ENCODE results near the gene SGSM2. TPM values are rescaled to one million over a fixed set of nuclear protein-coding genes. Genes with fewer than 3 reads are reported as not detected.
A peak's percentile ranks its signal among the peaks of the same experiment; 100 is the strongest.

Gene SGSM2
- total RNA-seq, 2 donors from 2014 or later, result 40.8 to 57.5 TPM

DNA sequence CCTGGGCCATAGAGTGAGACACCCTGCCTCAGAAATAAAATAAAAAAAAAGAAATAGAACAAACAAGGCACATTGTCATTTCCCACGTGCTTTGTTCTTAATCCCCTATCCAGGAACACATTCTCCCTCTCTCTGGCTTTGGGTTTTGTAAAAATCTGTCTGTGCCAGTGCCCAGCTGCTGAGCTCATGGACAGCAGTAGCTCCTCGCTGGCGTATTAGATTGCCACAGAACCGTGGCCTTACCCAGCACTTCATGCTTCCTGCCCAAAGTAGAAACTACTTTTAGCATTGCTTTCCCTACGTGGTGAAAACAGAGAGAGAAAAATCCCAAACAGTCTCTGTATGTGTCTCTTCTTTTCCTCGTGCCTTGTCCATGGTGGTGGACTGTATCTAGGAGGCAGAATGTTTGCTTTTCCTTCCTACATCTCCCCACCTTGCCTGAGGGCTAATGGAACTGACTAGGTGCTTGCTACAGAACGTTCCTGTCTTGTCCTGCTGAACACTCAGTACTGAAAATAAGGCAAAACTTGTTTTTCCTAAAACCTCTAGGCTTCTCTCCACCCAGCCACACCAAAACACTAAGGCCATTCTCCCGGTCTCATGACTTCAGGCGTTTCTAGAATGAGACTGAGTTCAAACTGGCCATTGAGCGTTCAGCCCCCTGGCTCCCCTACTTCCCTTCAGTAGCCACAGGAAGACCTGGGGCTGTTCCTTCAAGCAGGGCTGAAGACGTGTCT is 37.4 kb downstream of the SGSM2 start:
- Mint-ChIP-seq H3K4me3 (no peak overlapping the region), H3K9me3 (no peaks in the 10 kb centered on the region), H3K4me1 (ENCODE audit: low read depth) (no peaks in the 10 kb centered on the region), H3K36me3 (ENCODE audit: insufficient read depth in 2 of 2) (peaks cover 0 to 3% of the 10 kb centered on the region in 2 donors), H3K27me3 (ENCODE audit: low read depth) (no peaks in the 10 kb centered on the region), H3K27ac (peak overlapping the region; percentile 39)
- ATAC-seq (replicated peaks in 1 of 2) (no peak), DNase-seq (no peak)

DNA sequence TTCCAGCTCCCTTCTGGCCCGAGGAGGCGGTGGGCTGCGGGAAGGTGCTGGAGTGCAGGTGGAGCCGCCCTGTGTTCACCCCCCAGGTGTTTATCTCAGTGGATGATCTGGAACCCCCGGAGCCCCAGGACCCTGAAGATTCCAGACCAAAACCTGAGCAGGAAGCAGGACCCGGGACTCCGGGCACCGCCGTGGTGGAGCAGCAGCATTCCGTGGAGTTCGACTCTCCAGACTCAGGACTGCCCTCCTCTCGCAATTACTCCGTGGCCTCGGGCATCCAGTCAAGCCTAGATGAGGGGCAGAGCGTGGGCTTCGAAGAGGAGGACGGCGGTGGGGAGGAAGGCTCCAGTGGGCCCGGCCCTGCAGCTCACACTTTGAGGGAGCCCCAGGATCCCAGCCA is 38.1 kb downstream of the SGSM2 start:
- ATAC-seq (replicated peaks in 1 of 2) (no peak), DNase-seq (no peak)
- Mint-ChIP-seq H3K4me1 (ENCODE audit: low read depth) (no peaks in the 10 kb centered on the region), H3K36me3 (ENCODE audit: insufficient read depth in 2 of 2) (peaks cover 0 to 3% of the 10 kb centered on the region in 2 donors), H3K27ac (no peak overlapping the region), H3K9me3 (no peaks in the 10 kb centered on the region), H3K4me3 (no peak overlapping the region), H3K27me3 (ENCODE audit: low read depth) (no peaks in the 10 kb centered on the region)

DNA sequence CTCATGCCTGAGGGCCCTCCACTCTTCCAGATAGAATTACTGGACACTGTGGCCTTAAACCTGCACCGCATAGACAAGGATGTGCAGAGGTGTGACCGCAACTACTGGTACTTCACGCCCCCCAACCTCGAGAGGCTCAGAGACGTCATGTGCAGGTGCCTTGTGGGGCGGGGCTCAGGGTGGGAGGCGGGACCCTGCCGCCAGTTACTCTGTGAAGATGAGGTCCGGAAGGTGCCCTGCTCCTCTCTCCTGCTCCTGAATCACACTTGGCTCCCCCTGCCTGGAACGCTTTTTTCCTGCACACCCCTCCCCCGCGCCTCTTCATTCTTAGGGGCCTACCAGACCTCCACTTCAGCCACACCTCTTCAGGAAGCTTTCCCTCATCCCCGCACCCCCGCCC is 38.8 kb downstream of the SGSM2 start:
- ATAC-seq (replicated peaks in 1 of 2), result no peak
- no peak overlapping the region for H3K4me3 Mint-ChIP-seq
- no peaks in the 10 kb centered on the region for H3K4me1 Mint-ChIP-seq (ENCODE audit: low read depth)
- no peak for DNase-seq
- H3K27me3 Mint-ChIP-seq (ENCODE audit: low read depth), result no peaks in the 10 kb centered on the region
- H3K9me3 Mint-ChIP-seq, result no peaks in the 10 kb centered on the region
- H3K27ac Mint-ChIP-seq, result no peak overlapping the region
- peaks cover 0 to 4% of the 10 kb centered on the region in 2 donors for H3K36me3 Mint-ChIP-seq (ENCODE audit: insufficient read depth in 2 of 2)

DNA sequence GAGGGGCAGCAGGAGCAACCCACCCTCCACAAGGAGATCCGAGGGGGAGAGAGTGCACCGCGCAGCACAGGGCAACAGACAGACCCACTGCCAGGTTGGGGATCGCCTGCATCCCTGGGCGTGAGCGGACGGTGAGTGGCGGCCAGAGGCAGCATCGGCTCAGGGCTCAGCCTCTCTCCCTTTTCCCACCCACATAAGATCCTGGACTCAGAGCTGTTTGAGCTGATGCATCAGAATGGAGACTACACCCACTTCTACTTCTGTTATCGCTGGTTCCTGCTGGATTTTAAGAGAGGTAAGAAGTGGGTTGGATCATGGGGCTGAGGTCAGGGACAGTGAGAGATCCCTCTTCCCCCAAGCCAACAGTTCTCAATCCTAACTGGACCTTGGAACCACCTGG is 40.4 kb downstream of the SGSM2 start:
- ATAC-seq (replicated peaks in 1 of 2) (no peak), DNase-seq (no peak)
- peaks cover 0 to 4% of the 10 kb centered on the region in 2 donors for H3K36me3 Mint-ChIP-seq (ENCODE audit: insufficient read depth in 2 of 2)
- no peaks in the 10 kb centered on the region for H3K27me3 Mint-ChIP-seq (ENCODE audit: low read depth)
- H3K4me3 Mint-ChIP-seq, result no peak overlapping the region
- peaks cover under 1% of the 10 kb centered on the region for H3K4me1 Mint-ChIP-seq (ENCODE audit: low read depth)
- no peak overlapping the region for H3K27ac Mint-ChIP-seq
- H3K9me3 Mint-ChIP-seq, result no peaks in the 10 kb centered on the region

DNA sequence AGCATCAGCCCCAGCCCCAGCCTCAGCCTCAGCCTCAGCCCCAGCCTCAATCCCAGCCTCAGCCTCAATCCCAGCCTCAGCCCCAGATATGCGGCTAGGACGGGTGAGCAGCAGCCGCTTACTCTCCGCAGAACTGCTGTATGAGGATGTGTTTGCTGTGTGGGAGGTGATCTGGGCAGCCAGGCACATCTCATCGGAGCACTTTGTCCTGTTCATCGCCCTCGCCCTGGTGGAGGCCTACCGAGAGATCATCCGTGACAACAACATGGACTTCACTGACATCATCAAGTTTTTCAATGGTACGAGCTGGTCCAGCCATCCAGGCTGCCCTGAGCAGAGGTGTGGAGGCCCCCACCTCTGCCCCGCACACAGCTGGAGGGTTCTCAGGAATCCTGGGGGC is 41.6 kb downstream of the SGSM2 start:
- ATAC-seq (replicated peaks in 1 of 2) (no peak), DNase-seq (no peak)
- Mint-ChIP-seq H3K4me3 (no peak overlapping the region), H3K4me1 (ENCODE audit: low read depth) (peaks cover 3% of the 10 kb centered on the region), H3K27me3 (ENCODE audit: low read depth) (no peaks in the 10 kb centered on the region), H3K9me3 (no peaks in the 10 kb centered on the region), H3K36me3 (ENCODE audit: insufficient read depth in 2 of 2) (peaks cover 0 to 4% of the 10 kb centered on the region in 2 donors), H3K27ac (no peak overlapping the region)

DNA sequence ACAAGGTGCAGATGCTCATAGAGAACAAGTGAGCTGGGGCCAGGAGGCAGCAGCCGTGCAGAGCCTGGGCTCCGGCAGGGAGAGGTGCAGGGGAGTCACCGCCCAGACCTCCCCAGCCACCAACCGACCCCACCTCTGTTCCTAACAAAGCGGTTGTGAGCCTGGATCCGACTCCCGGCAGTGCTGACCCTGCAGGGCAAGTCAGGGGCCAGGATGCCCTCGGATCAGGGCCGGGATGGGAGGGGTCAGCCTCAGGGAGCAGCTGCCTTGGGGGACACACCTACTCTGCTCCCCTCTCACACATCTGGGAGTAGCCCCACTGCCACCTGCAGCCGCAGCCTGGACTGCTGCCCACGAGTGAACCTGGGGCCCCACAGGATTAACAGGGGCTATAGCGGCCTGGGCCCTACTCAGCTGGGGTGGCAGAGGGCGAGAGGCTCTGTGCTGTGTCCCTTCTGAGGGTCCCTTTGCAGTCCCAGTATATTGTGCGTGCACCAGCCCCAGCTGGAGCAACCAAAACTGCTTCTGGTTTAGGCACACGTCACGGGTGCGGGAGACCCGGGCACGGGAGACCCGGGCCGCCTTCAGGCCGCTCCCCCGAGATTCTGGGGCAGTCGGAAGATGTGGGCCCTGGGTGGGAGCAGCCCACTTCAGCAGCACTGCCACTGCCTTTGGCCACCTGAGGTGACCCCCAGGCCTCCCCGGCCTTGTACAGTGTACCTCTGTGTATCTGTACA is 42.4 kb downstream of the SGSM2 start:
- Mint-ChIP-seq H3K4me1 (ENCODE audit: low read depth) (peaks cover 3% of the 10 kb centered on the region), H3K27ac (no peak overlapping the region), H3K36me3 (ENCODE audit: insufficient read depth in 2 of 2) (peaks cover 0 to 4% of the 10 kb centered on the region in 2 donors), H3K9me3 (no peaks in the 10 kb centered on the region), H3K4me3 (no peak overlapping the region), H3K27me3 (ENCODE audit: low read depth) (no peaks in the 10 kb centered on the region)
- DNase-seq (no peak), ATAC-seq (replicated peaks in 1 of 2) (no peak)

DNA sequence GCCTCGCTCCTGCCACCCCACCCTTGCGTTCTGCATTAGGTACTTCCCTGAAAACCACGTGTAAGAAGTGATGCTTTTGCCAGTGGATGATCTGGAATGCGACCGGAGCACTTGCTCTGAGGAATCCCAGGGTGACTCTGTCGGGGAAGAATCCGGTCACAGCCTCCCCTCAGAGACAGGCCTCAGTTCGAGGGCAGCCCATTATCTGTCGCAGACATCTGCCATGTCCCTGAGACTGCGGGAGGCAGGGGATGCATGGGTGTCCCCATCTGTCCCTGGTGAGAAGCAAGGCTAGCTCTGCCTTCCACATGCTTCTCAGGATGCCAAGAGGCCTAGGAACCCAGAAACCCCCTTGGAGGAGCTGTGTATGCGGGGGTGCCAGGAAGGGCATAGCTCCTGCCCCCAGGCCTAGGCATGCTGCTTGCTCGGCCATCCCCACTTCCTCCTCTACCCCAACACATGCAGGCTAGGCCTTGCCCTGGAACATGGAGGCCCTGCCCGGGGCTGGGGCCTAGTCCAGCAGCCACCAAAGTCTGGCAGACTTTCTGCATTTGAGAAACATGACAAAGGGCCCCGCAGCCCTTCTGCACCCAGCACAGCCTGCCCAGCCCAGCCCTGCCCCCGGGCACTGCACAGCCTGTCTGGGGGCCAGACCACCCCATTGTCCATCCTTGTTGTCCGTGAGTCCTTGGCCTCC is 43.1 kb downstream of the SGSM2 start:
- no peaks in the 10 kb centered on the region for H3K27me3 Mint-ChIP-seq (ENCODE audit: low read depth)

DNA sequence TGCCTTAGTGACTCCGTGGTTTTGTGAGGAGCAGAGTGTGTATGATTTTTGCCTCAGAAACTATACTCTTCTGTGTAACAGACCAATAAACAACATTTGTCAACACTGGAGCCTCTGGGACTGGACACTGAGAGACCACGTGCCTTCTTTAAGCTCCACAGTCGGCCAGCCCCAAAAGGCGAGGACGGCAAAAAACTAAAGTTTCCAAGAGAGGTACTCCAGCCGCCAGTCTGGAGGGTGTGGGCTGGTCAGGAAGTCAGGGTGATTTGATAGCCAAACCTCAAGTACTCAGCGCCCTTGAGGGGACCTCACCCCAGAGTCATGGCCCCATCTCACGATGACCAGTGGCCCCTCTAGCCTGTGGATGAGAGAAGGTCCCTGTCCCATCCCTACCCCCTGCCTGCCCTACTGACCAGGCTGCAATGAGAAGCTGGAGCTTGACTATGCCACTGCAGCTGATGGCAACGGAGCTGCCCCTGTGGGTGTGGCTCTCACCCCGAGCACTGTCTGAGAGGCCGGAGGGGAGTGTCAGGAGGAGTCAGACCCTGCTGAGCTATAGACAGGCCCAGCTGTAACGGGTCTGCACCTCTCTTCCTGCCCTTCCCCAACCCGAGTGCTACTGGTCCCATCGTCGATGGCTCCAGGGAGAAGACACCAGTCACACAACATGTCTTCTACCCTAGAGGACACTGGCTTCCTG is 43.8 kb downstream of the SGSM2 start:
- H3K27me3 Mint-ChIP-seq (ENCODE audit: low read depth), result no peaks in the 10 kb centered on the region
- DNase-seq (no peak), ATAC-seq (replicated peaks in 1 of 2) (no peak)
- H3K4me1 Mint-ChIP-seq (ENCODE audit: low read depth), result peaks cover 3% of the 10 kb centered on the region
- H3K36me3 Mint-ChIP-seq (ENCODE audit: insufficient read depth in 2 of 2), result peaks cover 0 to 4% of the 10 kb centered on the region in 2 donors
- no peak overlapping the region for H3K27ac Mint-ChIP-seq
- no peaks in the 10 kb centered on the region for H3K9me3 Mint-ChIP-seq
- no peak overlapping the region for H3K4me3 Mint-ChIP-seq

More for the DNA sequence above, 43.1 kb downstream of the SGSM2 start:
- ATAC-seq (replicated peaks in 1 of 2), result no peak
- Mint-ChIP-seq H3K9me3 (no peaks in the 10 kb centered on the region), H3K36me3 (ENCODE audit: insufficient read depth in 2 of 2) (peaks cover 0 to 4% of the 10 kb centered on the region in 2 donors), H3K4me3 (no peak overlapping the region), H3K4me1 (ENCODE audit: low read depth) (peaks cover 3% of the 10 kb centered on the region), H3K27ac (no peak overlapping the region)
- DNase-seq, result no peak

DNA sequence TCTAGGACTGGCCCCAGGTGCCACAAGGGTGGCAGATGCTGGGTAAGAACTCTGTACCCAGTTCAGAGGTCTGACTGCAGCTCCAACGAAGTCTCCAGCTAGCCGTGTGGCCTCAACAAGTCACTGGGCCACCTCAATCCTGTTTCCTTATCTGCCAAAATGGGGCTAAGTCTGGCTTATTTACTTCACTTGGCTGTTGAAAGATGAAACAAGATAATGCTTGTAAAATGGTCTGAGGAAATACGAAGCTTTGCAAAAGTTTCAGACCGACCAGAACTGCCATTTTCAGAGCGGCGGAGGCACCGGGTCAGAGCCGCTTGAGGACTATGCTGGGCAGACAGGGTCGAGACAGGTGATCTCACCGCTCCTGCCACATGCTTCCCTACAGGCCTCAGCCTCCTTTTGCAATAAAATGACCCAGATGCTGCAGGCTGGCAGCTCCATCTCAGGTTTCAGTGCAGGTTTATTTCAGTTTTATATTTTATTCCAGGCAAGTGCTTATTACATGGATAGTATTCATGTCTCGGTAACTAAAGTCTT is 46.4 kb downstream of the SGSM2 start:
- DNase-seq (no peak), ATAC-seq (replicated peaks in 1 of 2) (no peak)
- Mint-ChIP-seq H3K27me3 (ENCODE audit: low read depth) (no peaks in the 10 kb centered on the region), H3K4me1 (ENCODE audit: low read depth) (peaks cover 8% of the 10 kb centered on the region), H3K27ac (peak overlapping the region; percentile 73), H3K36me3 (ENCODE audit: insufficient read depth in 2 of 2) (peaks cover 1 to 4% of the 10 kb centered on the region in 2 donors), H3K4me3 (no peak overlapping the region), H3K9me3 (no peaks in the 10 kb centered on the region)

DNA sequence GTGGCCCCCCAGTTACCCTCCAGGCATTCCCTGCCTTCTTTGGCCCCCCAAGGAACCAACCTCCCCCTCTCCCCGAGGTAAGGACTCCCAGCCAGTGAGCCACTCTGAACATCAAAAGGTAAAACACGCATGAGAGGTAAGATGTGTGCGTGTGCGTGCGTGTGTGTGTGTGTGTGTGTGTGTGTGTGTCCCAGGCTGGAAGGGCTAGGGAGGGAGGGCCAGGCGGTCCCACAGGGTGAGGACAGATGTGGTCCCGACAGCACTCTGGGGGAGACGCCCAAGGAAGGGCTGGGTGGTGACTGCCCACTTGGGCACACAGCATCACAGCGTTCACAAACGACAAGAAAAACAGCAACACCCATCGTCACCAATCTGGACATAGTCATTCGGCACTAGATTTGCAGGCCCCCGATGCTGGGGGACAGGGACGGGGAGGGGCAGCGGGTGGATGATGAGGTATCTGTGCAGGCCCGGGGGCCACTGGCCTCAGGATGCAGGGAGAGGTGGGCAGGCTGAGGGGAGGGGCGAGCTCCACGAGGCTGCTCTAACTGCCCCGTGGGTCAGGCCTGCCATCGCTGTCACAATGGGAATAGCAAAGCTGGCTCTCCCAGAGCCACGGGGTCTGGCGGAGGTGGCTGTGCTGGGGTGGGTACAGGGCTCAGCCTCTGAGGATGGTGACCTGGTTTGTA is 47.3 kb downstream of the SGSM2 start:
- peaks cover 1 to 4% of the 10 kb centered on the region in 2 donors for H3K36me3 Mint-ChIP-seq (ENCODE audit: insufficient read depth in 2 of 2)
- no peak overlapping the region for H3K27ac Mint-ChIP-seq
- H3K9me3 Mint-ChIP-seq, result no peaks in the 10 kb centered on the region
- DNase-seq, result no peak
- no peaks in the 10 kb centered on the region for H3K27me3 Mint-ChIP-seq (ENCODE audit: low read depth)
- no peak overlapping the region for H3K4me3 Mint-ChIP-seq
- no peak for ATAC-seq (replicated peaks in 1 of 2)
- H3K4me1 Mint-ChIP-seq (ENCODE audit: low read depth), result peaks cover 8% of the 10 kb centered on the region

DNA sequence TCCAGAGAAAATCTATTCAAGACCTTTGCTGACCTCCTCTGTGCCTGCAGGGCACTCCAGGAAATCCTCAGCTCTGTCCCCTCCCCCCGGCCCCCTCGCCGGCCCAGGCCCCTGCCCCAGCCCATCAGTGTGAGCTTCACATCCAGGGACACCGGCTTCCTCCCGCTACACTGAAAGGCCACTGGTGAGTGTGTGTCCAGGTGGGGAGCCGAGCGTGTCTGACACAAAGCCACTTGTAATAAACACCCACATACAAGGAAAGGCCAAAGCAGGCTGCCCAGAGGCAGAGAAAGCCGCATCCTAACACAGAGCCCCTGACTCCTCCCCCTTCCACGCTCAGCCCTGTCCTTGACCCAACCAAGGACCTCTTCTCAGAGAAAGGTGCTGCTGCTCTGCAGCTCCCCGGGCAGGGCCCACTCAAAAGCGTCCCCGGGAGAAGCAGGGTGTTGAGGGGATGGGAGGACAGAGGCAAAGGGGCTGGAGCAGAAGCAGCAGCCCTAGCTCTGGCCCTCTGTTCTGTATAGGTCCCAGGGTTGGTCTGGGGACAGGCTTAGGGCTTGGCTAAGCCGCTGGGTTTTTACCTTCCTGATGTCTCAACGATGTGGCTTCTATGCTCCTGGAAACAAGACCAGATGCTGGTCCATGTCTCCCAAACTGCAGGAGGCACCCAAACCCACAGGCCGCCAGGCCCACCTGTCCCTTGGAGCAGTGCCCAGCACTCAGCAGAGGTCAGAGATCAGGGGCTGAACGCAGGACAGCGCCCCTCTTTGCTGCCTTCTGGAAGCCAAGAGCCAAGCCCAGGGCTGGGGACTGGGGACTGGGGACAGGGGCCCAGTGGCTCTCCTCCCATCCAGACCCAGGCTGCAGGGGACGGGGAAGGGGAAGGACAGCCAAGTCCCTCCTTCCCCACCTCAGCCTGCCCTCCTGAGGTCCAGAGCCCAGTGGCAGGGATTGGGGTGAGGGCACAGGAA is 48.2 kb downstream of the SGSM2 start:
- ATAC-seq (replicated peaks in 1 of 2) (no peak), DNase-seq (no peak)
- Mint-ChIP-seq H3K27me3 (ENCODE audit: low read depth) (no peaks in the 10 kb centered on the region), H3K4me1 (ENCODE audit: low read depth) (peaks cover 8% of the 10 kb centered on the region), H3K4me3 (no peak overlapping the region), H3K27ac (no peak overlapping the region), H3K36me3 (ENCODE audit: insufficient read depth in 2 of 2) (peaks cover 1 to 4% of the 10 kb centered on the region in 2 donors), H3K9me3 (no peaks in the 10 kb centered on the region)
